Keratinocyte (primary cell): Measurements from ENCODE around the gene AHCYL2.

ENCODE experiments used
- CTCF ChIP-seq, 3 experiments: IDR thresholded peaks in 1 of 3; conservative IDR thresholded peaks in 1 of 3; optimal IDR thresholded peaks in 1 of 3; 2 replicates in 2 of 3; 3 replicates in 1 of 3; pipeline versions ENCODE3 to v1.5.1; 2011; ENCODE audit warnings: low read length in 3 of 3, mild to moderate bottlenecking in 3 of 3, moderate library complexity in 2 of 3, control low read depth in 1 of 3, inconsistent platforms in 1 of 3; ENCODE audit not compliant: insufficient read depth in 2 of 3; ENCODE audit errors: extremely low read depth in 1 of 3
- EZH2 ChIP-seq: IDR thresholded peaks from one replicate; pipeline ENCODE4 v1.6.1; 2012; ENCODE audit warnings: inconsistent platforms, mild to moderate bottlenecking, low read length, moderate library complexity

- no peak for TF ChIP-seq CTCF (optimal IDR thresholded peaks at IDR 0.05 in 1 of 3, IDR thresholded peaks at IDR 0.05 in 1 of 3, conservative IDR thresholded peaks at IDR 0.05 in 1 of 3; ENCODE audit: extremely low read depth in 1 of 3, insufficient read depth in 2 of 3, low read length in 3 of 3)
- TF ChIP-seq EZH2: no peak
These were observed 86.6 kb downstream of the AHCYL2 start for GRCh38 chr7:129311429-129311828.
